ENCODE data around the gene ACBD5. TPM values are rescaled to one million over a fixed set of nuclear protein-coding genes. Genes with fewer than 3 reads are reported as not detected.
A peak's percentile ranks its signal among the peaks of the same experiment; 100 is the strongest.

Gene ACBD5
- total RNA-seq, 4 donors from 2014 or later: 10.4 to 27.0 (median 12.6) TPM

GRCh38 chr10:27258838-27259812 is 18.5 kb upstream of the ACBD5 start:
- H3K27me3 ChIP-seq: peaks cover 0 to 68% (median 9%) of the 10 kb centered on the region in 4 donors

GRCh38 chr10:27258492-27258837 is 17.9 kb upstream of the ACBD5 start:
- peaks cover 0 to 15% (median 8%) of the 10 kb centered on the region in 3 donors for H3K4me1 ChIP-seq
- WGBS, 2 donors: 18 to 31% methylated on average over 4 to 6 of the region's 18 CpGs
- intact Hi-C loops (cut with DNase I): no loop called here
- peaks cover 0 to 63% (median 9%) of the 10 kb centered on the region in 4 donors for H3K27me3 ChIP-seq
- H3K4me3 ChIP-seq: peak overlapping the region; percentile 36 to 69 (median 50)
- H3K27ac ChIP-seq: no peak overlapping the region
- TF ChIP-seq, protein P1, sequence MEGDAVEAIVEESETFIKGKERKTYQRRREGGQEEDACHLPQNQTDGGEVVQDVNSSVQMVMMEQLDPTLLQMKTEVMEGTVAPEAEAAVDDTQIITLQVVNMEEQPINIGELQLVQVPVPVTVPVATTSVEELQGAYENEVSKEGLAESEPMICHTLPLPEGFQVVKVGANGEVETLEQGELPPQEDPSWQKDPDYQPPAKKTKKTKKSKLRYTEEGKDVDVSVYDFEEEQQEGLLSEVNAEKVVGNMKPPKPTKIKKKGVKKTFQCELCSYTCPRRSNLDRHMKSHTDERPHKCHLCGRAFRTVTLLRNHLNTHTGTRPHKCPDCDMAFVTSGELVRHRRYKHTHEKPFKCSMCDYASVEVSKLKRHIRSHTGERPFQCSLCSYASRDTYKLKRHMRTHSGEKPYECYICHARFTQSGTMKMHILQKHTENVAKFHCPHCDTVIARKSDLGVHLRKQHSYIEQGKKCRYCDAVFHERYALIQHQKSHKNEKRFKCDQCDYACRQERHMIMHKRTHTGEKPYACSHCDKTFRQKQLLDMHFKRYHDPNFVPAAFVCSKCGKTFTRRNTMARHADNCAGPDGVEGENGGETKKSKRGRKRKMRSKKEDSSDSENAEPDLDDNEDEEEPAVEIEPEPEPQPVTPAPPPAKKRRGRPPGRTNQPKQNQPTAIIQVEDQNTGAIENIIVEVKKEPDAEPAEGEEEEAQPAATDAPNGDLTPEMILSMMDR (IDR thresholded peaks at IDR 0.05): no peak
- no peak for TF ChIP-seq POLR2A (IDR thresholded peaks at IDR 0.05)
- no peaks in the 10 kb centered on the region for H3K9me3 ChIP-seq
- no peak for DNase-seq
- no peaks in the 10 kb centered on the region for H3K36me3 ChIP-seq

More at GRCh38 chr10:27258838-27259812, 18.5 kb upstream of the ACBD5 start:
- intact Hi-C loops (cut with DNase I): no loop called here
- WGBS, 2 donors: 11 to 14% methylated on average over 40 to 47 of the region's 75 CpGs
- peak overlapping the region; percentile 36 to 69 (median 50) for H3K4me3 ChIP-seq
- peak overlapping the region in 1 of 4 donors; percentile 39 for H3K27ac ChIP-seq
- no peaks in the 10 kb centered on the region for H3K9me3 ChIP-seq
- H3K36me3 ChIP-seq: no peaks in the 10 kb centered on the region
- TF ChIP-seq POLR2A (IDR thresholded peaks at IDR 0.05): no peak
- TF ChIP-seq, protein P1 (IDR thresholded peaks at IDR 0.05): no peak
- H3K4me1 ChIP-seq: peaks cover 0 to 15% (median 8%) of the 10 kb centered on the region in 3 donors
- DNase-seq: no peak

- Histone ChIP-seq H3K9me3 (no peaks in the 10 kb centered on the region), H3K4me1 (peaks cover 0 to 19% (median 8%) of the 10 kb centered on the region in 3 donors), H3K4me3 (no peak overlapping the region), H3K36me3 (no peaks in the 10 kb centered on the region), H3K27me3 (peaks cover 0 to 49% (median 9%) of the 10 kb centered on the region in 4 donors), H3K27ac (no peak overlapping the region)
- intact Hi-C loops (cut with DNase I): no loop called here
- WGBS, 2 donors: 83 to 96% methylated on average over 1 to 13 of the region's 58 CpGs
- no peak for DNase-seq
- no peak for TF ChIP-seq POLR2A (IDR thresholded peaks at IDR 0.05)
- TF ChIP-seq, protein P1 (IDR thresholded peaks at IDR 0.05): no peak
Observed at GRCh38 chr10:27256299-27257189, 15.9 kb upstream of the ACBD5 start.

DNA sequence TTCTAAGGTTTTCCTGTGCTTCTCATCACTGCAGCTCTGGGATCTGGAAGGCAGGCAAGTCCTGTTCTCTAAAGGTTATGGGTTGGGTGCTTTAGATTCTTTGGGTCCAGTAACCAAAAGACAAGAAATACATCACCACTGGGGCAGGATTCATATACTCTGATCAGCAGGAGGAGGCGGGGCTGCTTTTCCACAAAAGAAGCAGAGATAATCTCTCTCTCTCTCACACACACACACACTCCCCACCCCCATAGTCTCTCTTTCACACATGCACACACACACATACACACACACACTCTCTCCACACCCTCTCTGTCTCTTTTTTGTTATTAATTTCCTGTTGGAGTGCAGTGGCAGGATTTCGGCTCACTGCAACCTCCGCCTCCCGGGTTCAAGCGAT is 13.0 kb upstream of the ACBD5 start:
- DNase-seq: no peak
- WGBS, 2 donors: 97 to 98% methylated on average over 5 of the region's 5 CpGs
- Histone ChIP-seq H3K9me3 (no peaks in the 10 kb centered on the region), H3K4me3 (no peak overlapping the region), H3K27ac (no peak overlapping the region), H3K4me1 (peaks cover 0 to 9% (median 1%) of the 10 kb centered on the region in 3 donors), H3K27me3 (peaks cover 0 to 19% (median 3%) of the 10 kb centered on the region in 4 donors), H3K36me3 (no peaks in the 10 kb centered on the region)
- intact Hi-C loops (cut with DNase I): no loop called here
- TF ChIP-seq, protein P1 (IDR thresholded peaks at IDR 0.05): no peak
- TF ChIP-seq POLR2A (IDR thresholded peaks at IDR 0.05): no peak
